PC-9 (cell line): Measurements from ENCODE around the gene CHST12. TPM values are rescaled to one million over a fixed set of nuclear protein-coding genes. Genes with fewer than 3 reads are reported as not detected.

Experiments used
- BruUV-seq: library from RNA; stranded (reverse); fragments of 400-500 nt; replicated peaks from 2 replicates; lab custom pipeline; 2021; lab: Mats Ljungman, UMichigan
- CTCF ChIA-PET: fragments of 300-600 bp; sonication (Branson Sonifier 250); formaldehyde crosslinking; loops from one replicate; lab custom pipeline; 2022; ENCODE audit warnings: antibody characterized with exemption; lab: Charles Lee
- POLR2A ChIA-PET: fragments of 300-600 bp; sonication (Branson Sonifier 250); formaldehyde crosslinking; loops from one replicate; lab custom pipeline; 2022; ENCODE audit warnings: antibody characterized with exemption; ENCODE audit not compliant: unreplicated experiment; lab: Charles Lee
- DNase-seq, 2 experiments: peaks; one replicate each; pipeline versions ENCODE4 v3.0.0 to v3.0.0-alpha.2; 2015 to 2022; ENCODE audit warnings: mixed read lengths in 1 of 2
- H2AFZ ChIP-seq: fragments of 200-600 bp; sonication (generic); 2 replicates; pipeline ENCODE4 v1.8.1; 2017; ENCODE audit warnings: antibody characterized with exemption
- H3F3A ChIP-seq: fragments of 200-600 bp; sonication (generic); 2 replicates; pipeline ENCODE4 v1.8.1; 2017; ENCODE audit warnings: antibody characterized with exemption, mild to moderate bottlenecking, low read depth; ENCODE audit not compliant: insufficient read depth
- H3K27ac ChIP-seq: fragments of 200-600 bp; sonication (generic); 2 replicates; pipeline ENCODE4 v1.6.1; 2016; ENCODE audit warnings: mixed run types
- H3K27me3 ChIP-seq: fragments of 200-600 bp; sonication (generic); 2 replicates; pipeline ENCODE4 v1.6.1; 2016; ENCODE audit warnings: low read depth, mixed run types; ENCODE audit not compliant: insufficient read depth
- H3K36me3 ChIP-seq: fragments of 200-600 bp; sonication (generic); 2 replicates; pipeline ENCODE4 v1.6.1; 2016; ENCODE audit warnings: low read depth, mixed run types
- H3K4me1 ChIP-seq: fragments of 200-600 bp; sonication (generic); replicated peaks from 2 replicates; pipeline ENCODE4 v1.6.1; 2016; ENCODE audit warnings: mixed run types; ENCODE audit not compliant: insufficient read depth
- H3K4me2 ChIP-seq: fragments of 200-600 bp; sonication (generic); 2 replicates; pipeline ENCODE4 v1.6.1; 2017; ENCODE audit warnings: mixed run types
- H3K4me3 ChIP-seq: fragments of 200-600 bp; sonication (generic); 2 replicates; pipeline ENCODE4 v1.6.1; 2016; ENCODE audit warnings: mixed run types
- H3K79me2 ChIP-seq: fragments of 200-600 bp; sonication (generic); 2 replicates; pipeline ENCODE4 v1.6.1; 2017; ENCODE audit warnings: low read depth, mixed run types
- H3K9me2 ChIP-seq: fragments of 200-600 bp; sonication (generic); 2 replicates; pipeline ENCODE4 v1.8.1; 2017; ENCODE audit warnings: mild to moderate bottlenecking; ENCODE audit not compliant: insufficient read depth
- H3K9me3 ChIP-seq: fragments of 200-600 bp; sonication (generic); 2 replicates; pipeline ENCODE4 v1.8.1; 2016; ENCODE audit warnings: low read depth; ENCODE audit not compliant: insufficient read depth
- H4K20me1 ChIP-seq: fragments of 200-600 bp; sonication (generic); 2 replicates; pipeline ENCODE4 v1.8.1; 2017; ENCODE audit not compliant: insufficient read depth
- CTCF ChIP-seq: fragments of 200-600 bp; sonication (generic); conservative IDR thresholded peaks from 2 replicates; pipeline ENCODE4 v1.6.1; 2017; ENCODE audit warnings: mixed run types, antibody characterized with exemption, mild to moderate bottlenecking, moderate library complexity
- EZH2 ChIP-seq: fragments of 200-600 bp; sonication (generic); IDR thresholded peaks from 2 replicates; pipeline ENCODE4 v1.8.0; 2017; ENCODE audit warnings: antibody characterized with exemption, low read depth
- intact Hi-C: fragments of 100-400 bp; cut with micrococcal nuclease; formaldehyde crosslinking; loops from one replicate; pipeline ENCODE4 v1.10.0; 2022; ENCODE audit not compliant: unreplicated experiment
- total RNA-seq: library from RNA; stranded (reverse); gene quantifications from 2 replicates; pipeline ENCODE4 v1.2.3, GENCODE V29; 2021

The CHST12 gene
- total RNA-seq, 1 experiment from 2014 or later: 25.9 TPM

GRCh38 chr7:2373646-2374045 is 29.8 kb upstream of the CHST12 start:
- no TSS peak for BruUV-seq
- no peaks in the 10 kb centered on the region for H3K9me2 ChIP-seq

DNA sequence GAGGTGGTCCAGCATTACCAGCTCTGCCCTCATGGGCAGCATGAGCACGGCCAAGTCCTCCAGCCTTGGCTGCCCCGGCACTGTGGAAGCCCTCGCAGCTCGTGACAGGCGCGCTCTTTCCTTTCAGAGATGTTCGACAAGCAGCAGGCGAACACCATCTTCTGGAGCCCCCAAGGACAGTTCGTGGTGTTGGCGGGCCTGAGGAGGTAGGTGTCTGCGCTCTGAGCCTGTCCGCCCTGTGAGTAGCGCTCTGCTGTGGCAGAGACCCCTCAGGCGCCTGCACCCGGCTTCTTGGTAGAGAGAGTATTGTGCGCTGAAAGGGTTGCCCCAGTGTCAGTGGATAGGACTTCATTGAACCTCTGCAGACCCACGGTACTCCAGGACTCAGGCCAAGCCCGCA is 29.0 kb upstream of the CHST12 start:
- Histone ChIP-seq H3K4me3 (no peak overlapping the region), H3K9me3 (no peaks in the 10 kb centered on the region), H3K9me2 (no peaks in the 10 kb centered on the region), H3K4me2 (no peak overlapping the region), H2AFZ (no peak overlapping the region), H3K27me3 (no peaks in the 10 kb centered on the region), H3K79me2 (peaks cover 42% of the 10 kb centered on the region), H4K20me1 (peaks cover 83% of the 10 kb centered on the region), H3K36me3 (peaks cover 72% of the 10 kb centered on the region), H3K27ac (no peak overlapping the region), H3F3A (peaks cover 58% of the 10 kb centered on the region), H3K4me1 (no peaks in the 10 kb centered on the region)
- intact Hi-C loops: no loop called here
- no TSS peak for BruUV-seq
- ChIA-PET CTCF (no interaction called here), POLR2A (no interaction called here)
- TF ChIP-seq EZH2 (no peak), CTCF (no peak)
- DNase-seq: no peak

More at GRCh38 chr7:2373646-2374045, 29.8 kb upstream of the CHST12 start:
- H4K20me1 ChIP-seq: peaks cover 82% of the 10 kb centered on the region
- no peaks in the 10 kb centered on the region for H3K9me3 ChIP-seq
- no peak overlapping the region for H3K27ac ChIP-seq
- intact Hi-C loops: no loop called here
- no peaks in the 10 kb centered on the region for H3K4me1 ChIP-seq
- H3K36me3 ChIP-seq: peaks cover 71% of the 10 kb centered on the region
- no peak overlapping the region for H2AFZ ChIP-seq
- H3F3A ChIP-seq: peaks cover 51% of the 10 kb centered on the region
- no peak overlapping the region for H3K4me3 ChIP-seq
- POLR2A ChIA-PET: no interaction called here
- H3K27me3 ChIP-seq: no peaks in the 10 kb centered on the region
- peaks cover 42% of the 10 kb centered on the region for H3K79me2 ChIP-seq
- DNase-seq: no peak
- CTCF ChIA-PET: no interaction called here
- no peak overlapping the region for H3K4me2 ChIP-seq
- TF ChIP-seq EZH2 (no peak), CTCF (no peak)

DNA sequence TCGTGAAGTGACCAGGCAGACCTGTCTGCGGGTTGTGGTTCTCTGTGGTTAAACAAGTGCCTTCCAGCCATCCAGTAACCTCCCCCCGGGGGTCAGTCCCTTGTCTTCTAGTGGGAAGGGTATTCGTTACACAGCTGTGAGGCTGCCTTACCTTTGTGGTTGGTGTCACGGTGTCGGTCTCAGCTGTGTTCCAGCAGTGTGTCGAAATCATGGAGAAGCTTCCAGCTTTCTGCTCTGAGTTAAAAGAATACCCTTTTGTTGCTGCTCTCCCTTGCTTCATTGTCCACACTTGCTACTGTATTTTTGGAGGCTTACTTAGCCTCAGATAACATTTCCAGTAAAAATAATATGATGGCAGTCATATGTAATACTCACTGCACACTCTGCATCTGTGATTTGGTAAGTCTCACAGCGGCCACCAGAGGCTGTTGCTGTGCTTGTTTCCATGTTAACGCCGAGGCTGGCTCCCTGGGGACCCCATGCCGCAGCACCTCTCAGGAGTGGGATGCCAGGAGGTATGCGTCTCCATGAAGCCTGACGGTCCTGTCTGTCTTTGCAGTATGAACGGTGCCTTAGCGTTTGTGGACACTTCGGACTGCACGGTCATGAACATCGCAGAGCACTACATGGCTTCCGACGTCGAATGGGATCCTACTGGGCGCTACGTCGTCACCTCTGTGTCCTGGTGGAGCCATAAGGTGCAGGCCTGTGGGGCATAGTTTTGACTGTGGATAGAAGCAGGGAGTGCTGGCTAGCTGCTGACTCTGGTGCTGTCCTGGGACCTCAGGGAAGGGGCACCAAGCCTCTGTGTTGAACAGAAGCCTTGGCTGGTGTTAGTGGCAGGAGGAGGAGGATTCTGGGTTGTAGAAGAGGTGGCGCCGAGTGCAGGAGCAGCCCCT is 28.3 kb upstream of the CHST12 start:
- ChIA-PET CTCF (no interaction called here), POLR2A (no interaction called here)
- no peak for TF ChIP-seq CTCF
- no peak for TF ChIP-seq EZH2

More for the DNA sequence above, 28.3 kb upstream of the CHST12 start:
- H3F3A ChIP-seq: peaks cover 64% of the 10 kb centered on the region
- H3K36me3 ChIP-seq: peaks cover 75% of the 10 kb centered on the region
- H3K27ac ChIP-seq: no peak overlapping the region
- no peaks in the 10 kb centered on the region for H3K9me2 ChIP-seq
- peaks cover 41% of the 10 kb centered on the region for H3K79me2 ChIP-seq
- no peak for DNase-seq
- H3K4me2 ChIP-seq: no peak overlapping the region
- intact Hi-C loops: no loop called here
- no peaks in the 10 kb centered on the region for H3K9me3 ChIP-seq
- no peak overlapping the region for H2AFZ ChIP-seq
- H3K4me3 ChIP-seq: no peak overlapping the region
- no TSS peak for BruUV-seq
- H3K27me3 ChIP-seq: no peaks in the 10 kb centered on the region
- no peaks in the 10 kb centered on the region for H3K4me1 ChIP-seq
- peaks cover 82% of the 10 kb centered on the region for H4K20me1 ChIP-seq
